GM06990 (cell line): ENCODE data around the gene APOH.

Experiments
- DNase-seq: peaks from one replicate; pipeline ENCODE4 v3.0.0-alpha.2; 2011; ENCODE audit not compliant: insufficient read length; ENCODE audit errors: extremely low read depth
- H3K27me3 ChIP-seq: replicated peaks from 2 replicates; pipeline ENCODE4 v1.6.0; 2011; ENCODE audit warnings: low read length; ENCODE audit not compliant: control insufficient read depth, insufficient read depth
- H3K36me3 ChIP-seq: 2 replicates; pipeline ENCODE4 v1.5.1; 2011; ENCODE audit warnings: low read length; ENCODE audit not compliant: control insufficient read depth, insufficient read depth
- H3K4me3 ChIP-seq: replicated peaks from 2 replicates; pipeline ENCODE4 v1.5.1; 2011; ENCODE audit warnings: low read depth, mild to moderate bottlenecking, control low read depth, low read length
- CTCF ChIP-seq: IDR thresholded peaks from 2 replicates; pipeline ENCODE4 v1.5.1; 2011; ENCODE audit warnings: low read length, control low read depth, mild to moderate bottlenecking, inconsistent platforms; ENCODE audit not compliant: insufficient read depth, poor library complexity, severe bottlenecking

APOH gene

DNA sequence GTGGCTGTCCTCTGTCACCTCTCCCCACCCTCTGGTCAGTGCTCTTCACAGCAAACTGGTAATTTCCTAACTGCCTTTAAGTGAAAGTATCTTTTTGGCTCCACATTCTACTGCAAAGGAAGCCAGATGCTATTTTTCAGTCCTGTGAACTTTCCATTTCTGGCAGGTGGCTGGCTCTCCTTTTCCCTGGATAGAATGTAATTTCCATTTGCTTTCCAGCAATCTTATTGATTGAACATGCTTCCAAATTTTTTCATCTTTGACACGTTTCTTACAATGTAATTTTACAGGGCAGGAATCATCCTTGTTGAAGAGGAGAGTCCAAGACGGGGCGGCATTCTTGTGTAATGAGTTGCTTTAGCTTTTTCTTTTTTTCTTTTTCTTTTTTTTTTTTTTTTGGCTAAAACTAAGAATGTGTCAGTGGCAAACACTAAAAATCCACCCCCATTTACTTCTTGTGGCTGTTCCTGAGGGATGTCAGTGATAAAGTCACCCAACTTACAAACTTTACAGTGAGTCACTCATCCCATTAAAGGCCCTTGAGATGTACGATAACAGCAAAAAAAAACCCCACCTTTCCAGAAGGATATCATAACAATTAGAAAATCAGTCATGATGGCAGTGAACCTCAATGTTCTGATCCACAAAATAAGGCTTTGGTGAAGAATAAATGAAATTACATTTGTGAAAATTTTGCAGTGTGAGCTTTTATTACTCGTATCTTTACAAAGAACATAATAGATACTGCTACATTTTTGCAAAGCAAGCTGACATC, 43.8 kb upstream of the APOH start:
- H3K36me3 ChIP-seq, result no peaks in the 10 kb centered on the region
- no peak overlapping the region for H3K4me3 ChIP-seq
- no peak for TF ChIP-seq CTCF
- DNase-seq, result no peak
- H3K27me3 ChIP-seq, result 0 out of 2 replicates have a peak, but pooled peaks cover 1% of the 10 kb centered on the region

- Histone ChIP-seq H3K4me3 (no peak overlapping the region), H3K36me3 (no peaks in the 10 kb centered on the region), H3K27me3 (0 out of 2 replicates have a peak, but pooled peaks cover 1% of the 10 kb centered on the region)
- no peak for DNase-seq
- no peak for TF ChIP-seq CTCF
Observed at GRCh38 chr17:66271512-66271911, 42.3 kb upstream of the APOH start.

DNA sequence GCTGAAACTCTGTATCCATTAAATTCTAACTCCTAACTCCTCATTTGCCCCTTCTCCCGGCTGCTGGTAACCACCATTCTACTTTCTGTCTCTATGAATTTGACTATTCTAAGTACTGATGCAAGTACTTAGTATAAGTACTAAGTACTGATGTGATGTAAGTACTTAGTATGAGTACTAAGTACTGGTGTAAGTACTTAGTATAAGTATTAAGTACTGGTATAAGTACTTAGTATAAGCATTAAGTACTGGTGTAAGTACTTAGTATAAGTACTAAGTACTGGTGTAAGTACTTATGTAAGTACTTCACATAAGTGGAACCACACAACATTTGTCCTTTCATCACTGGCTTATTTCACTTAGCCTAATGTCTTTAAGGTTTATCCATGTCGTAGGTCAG, 40.9 kb upstream of the APOH start:
- no peak for TF ChIP-seq CTCF
- Histone ChIP-seq H3K4me3 (no peak overlapping the region), H3K27me3 (peaks cover 1% of the 10 kb centered on the region; the same call in 1 of the 2 replicates), H3K36me3 (no peaks in the 10 kb centered on the region)
- DNase-seq, result no peak

- Histone ChIP-seq H3K27me3 (peaks cover 1% of the 10 kb centered on the region; the same call in 1 of the 2 replicates), H3K4me3 (no peak overlapping the region), H3K36me3 (no peaks in the 10 kb centered on the region)
- DNase-seq, result no peak
- no peak for TF ChIP-seq CTCF
Observed at GRCh38 chr17:66268247-66268927, 39.2 kb upstream of the APOH start.

GRCh38 chr17:66264696-66265095, 35.5 kb upstream of the APOH start:
- DNase-seq, result no peak
- no peak overlapping the region for H3K4me3 ChIP-seq
- TF ChIP-seq CTCF, result no peak

More at GRCh38 chr17:66264696-66265095, 35.5 kb upstream of the APOH start:
- H3K36me3 ChIP-seq, result no peaks in the 10 kb centered on the region
- H3K27me3 ChIP-seq, result no peaks in the 10 kb centered on the region; the same call in 1 of the 2 replicates
